ENCODE measurements around the gene TBCEL. TPM values are rescaled to one million over a fixed set of nuclear protein-coding genes. Genes with fewer than 3 reads are reported as not detected.
A peak's percentile ranks its signal among the peaks of the same experiment; 100 is the strongest.
"Not testable (repeated sequence)": the region's sequence is repeated elsewhere in the genome, so short reads cannot be mapped to it uniquely, and the experiment has no call there.

The TBCEL gene
- total and polyA plus RNA-seq, 12 donors, result 3.9 to 39.9 (median 28.8) TPM

GRCh38 chr11:121029813-121030445, 6.0 kb downstream of the TBCEL start:
- Histone ChIP-seq H3K4me1 (peaks cover 0 to 40% (median 21%) of the 10 kb centered on the region in 9 donors), H3K4me3 (no peak overlapping the region), H3K27ac (peak overlapping the region in 2 of 10 donors; percentile 25 to 33), H3K9me3 (no peaks in the 10 kb centered on the region), H3K27me3 (no peaks in the 10 kb centered on the region), H3K36me3 (no peaks in the 10 kb centered on the region)
- DNase-seq, result no peak
- ATAC-seq, result peak in 7 of 8 donors; percentile 48 to 83 (median 58)
- TF ChIP-seq CTCF (IDR thresholded peaks at IDR 0.05), result no peak
- 38 to 47% methylated on average over 3 of the region's 3 CpGs for WGBS, 2 donors
- intact Hi-C loops (cut with DNase I), result no loop called here

GRCh38 chr11:121031167-121031566, 7.3 kb downstream of the TBCEL start:
- intact Hi-C loops (cut with DNase I), result no loop called here
- ATAC-seq, result no peak
- Histone ChIP-seq H3K9me3 (no peaks in the 10 kb centered on the region), H3K4me3 (no peak overlapping the region), H3K27me3 (no peaks in the 10 kb centered on the region), H3K27ac (no peak overlapping the region), H3K4me1 (peaks cover 0 to 29% (median 11%) of the 10 kb centered on the region in 9 donors), H3K36me3 (no peaks in the 10 kb centered on the region)
- no peak for DNase-seq
- TF ChIP-seq CTCF (IDR thresholded peaks at IDR 0.05), result no peak
- WGBS, 2 donors, result 97 to 99% methylated on average over 2 of the region's 2 CpGs

GRCh38 chr11:121031648-121032047, 7.7 kb downstream of the TBCEL start:
- H3K27me3 ChIP-seq; H3K36me3 ChIP-seq; intact Hi-C loops (cut with DNase I); H3K27ac ChIP-seq; H3K4me3 ChIP-seq; H3K9me3 ChIP-seq; DNase-seq; ATAC-seq: not testable (repeated sequence)
- whole genome bisulfite sequencing, 2 donors, result 92 to 99% methylated on average over 4 of the region's 4 CpGs
- peaks cover 0 to 24% (median 11%) of the 10 kb centered on the region in 9 donors for H3K4me1 ChIP-seq

GRCh38 chr11:121032546-121032945, 8.6 kb downstream of the TBCEL start:
- H3K27ac ChIP-seq, result no peak overlapping the region
- TF ChIP-seq CTCF (IDR thresholded peaks at IDR 0.05), result no peak
- 97% methylated on average over 3 of the region's 3 CpGs for WGBS, 2 donors
- H3K36me3 ChIP-seq, result no peaks in the 10 kb centered on the region
- peaks cover 0 to 18% (median 8%) of the 10 kb centered on the region in 9 donors for H3K4me1 ChIP-seq
- DNase-seq (no peak), ATAC-seq (no peak)
- no peaks in the 10 kb centered on the region for H3K9me3 ChIP-seq
- H3K4me3 ChIP-seq, result no peak overlapping the region
- intact Hi-C loops (cut with DNase I), result no loop called here
- no peaks in the 10 kb centered on the region for H3K27me3 ChIP-seq

GRCh38 chr11:121033635-121034034, 9.7 kb downstream of the TBCEL start:
- no peak for TF ChIP-seq CTCF (IDR thresholded peaks at IDR 0.05)
- Histone ChIP-seq H3K36me3 (no peaks in the 10 kb centered on the region), H3K4me1 (peaks cover 0 to 18% (median 8%) of the 10 kb centered on the region in 9 donors), H3K27me3 (no peaks in the 10 kb centered on the region), H3K27ac (no peak overlapping the region), H3K9me3 (no peaks in the 10 kb centered on the region), H3K4me3 (no peak overlapping the region)
- no peak for DNase-seq
- 95 to 97% methylated on average over 4 of the region's 4 CpGs for WGBS, 2 donors
- intact Hi-C loops (cut with DNase I), result no loop called here
- ATAC-seq, result no peak
